ENCODE measurements around the gene SPAAR. TPM values are rescaled to one million over a fixed set of nuclear protein-coding genes. Genes with fewer than 3 reads are reported as not detected.

Gene SPAAR, protein sequence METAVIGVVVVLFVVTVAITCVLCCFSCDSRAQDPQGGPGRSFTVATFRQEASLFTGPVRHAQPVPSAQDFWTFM
- total RNA-seq = 0.29 TPM in 1 of 2 replicates, not detected in the other

DNA sequence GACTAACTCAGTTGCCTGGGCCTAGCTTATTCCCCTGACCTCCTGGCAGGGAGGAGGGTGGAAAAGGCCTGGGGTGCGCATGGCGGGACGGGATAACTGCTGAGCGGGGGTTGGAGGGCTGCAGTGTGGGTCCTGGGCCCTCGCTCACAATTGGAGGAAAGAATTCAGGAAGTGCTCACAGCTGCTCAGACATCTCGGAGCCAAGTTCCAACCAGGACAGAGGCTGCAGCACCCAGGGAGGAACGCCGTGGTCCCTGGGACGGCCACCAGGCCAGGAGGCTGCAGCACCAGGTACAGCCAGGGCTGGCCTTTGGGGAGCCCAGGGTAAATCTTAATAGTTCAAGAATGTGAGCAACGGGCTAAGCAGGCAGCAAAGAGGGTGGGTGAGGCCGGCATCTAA lies at the start of gene SPAAR:
Gene SPAAR, plus strand, starts transcription at position 217 of the 400 bp plus-strand sequence. CDS start 974 bp downstream, outside the sequence.
- no peak for TF ChIP-seq CTCF (conservative IDR thresholded peaks at IDR 0.05; ENCODE audit: low read depth, low read length)
- H3K4me3 ChIP-seq (ENCODE audit: low read depth, low read length) = no peak within 1 kb of the TSS
- no peak for DNase-seq (ENCODE audit: low read depth)

- DNase-seq (ENCODE audit: low read depth) = no peak
- H3K4me3 ChIP-seq (ENCODE audit: low read depth, low read length) = no peak overlapping the region
- no peak for TF ChIP-seq CTCF (conservative IDR thresholded peaks at IDR 0.05; ENCODE audit: low read depth, low read length)
These were observed 49.3 kb upstream of the SPAAR start for GRCh38 chr9:35859990-35860339.

DNA sequence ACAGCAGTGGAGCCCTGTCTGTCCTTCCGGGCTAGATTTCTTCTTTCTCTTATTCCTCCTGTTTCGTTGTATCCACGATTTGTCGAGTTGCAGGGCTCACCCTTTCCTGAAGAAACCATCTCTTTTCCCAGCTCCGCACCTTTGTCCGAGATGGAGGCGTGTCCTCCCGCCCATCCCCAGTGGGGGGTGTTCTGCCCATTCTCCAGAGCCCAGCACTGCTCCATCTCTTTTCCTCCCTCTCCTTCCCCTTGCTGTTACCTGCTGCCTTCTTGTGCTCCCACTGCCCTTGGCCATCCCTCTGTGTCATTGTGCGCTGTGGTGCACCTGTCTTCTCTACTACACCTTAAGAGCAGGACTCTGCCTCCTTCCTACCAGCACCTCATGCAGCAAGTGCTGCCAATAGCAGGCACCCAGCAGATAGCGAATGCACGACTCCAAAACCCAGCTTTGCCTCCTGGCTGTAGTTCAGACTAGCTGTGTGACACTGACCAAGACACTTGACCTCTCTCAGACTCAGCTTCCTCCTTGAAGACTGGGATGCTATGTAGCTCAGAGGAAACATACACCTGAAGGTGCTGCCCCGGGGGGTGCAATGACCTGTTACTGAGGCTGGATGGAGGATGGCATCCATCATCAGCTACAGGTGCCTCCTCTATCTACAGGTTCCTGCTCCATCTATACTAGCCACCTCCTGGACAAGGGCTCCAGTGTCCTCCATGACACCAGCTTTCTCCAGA lies 48.0 kb upstream of the SPAAR start:
- H3K4me3 ChIP-seq (ENCODE audit: low read depth, low read length) = no peak overlapping the region
- no peak for DNase-seq (ENCODE audit: low read depth)
- TF ChIP-seq CTCF (conservative IDR thresholded peaks at IDR 0.05; ENCODE audit: low read depth, low read length) = no peak

- DNase-seq (ENCODE audit: low read depth) = no peak
- TF ChIP-seq CTCF (conservative IDR thresholded peaks at IDR 0.05; ENCODE audit: low read depth, low read length) = no peak
- no peak overlapping the region for H3K4me3 ChIP-seq (ENCODE audit: low read depth, low read length)
These were observed 47.0 kb upstream of the SPAAR start for GRCh38 chr9:35862328-35862727.

GRCh38 chr9:35863583-35863982 lies 45.7 kb upstream of the SPAAR start:
- no peak for DNase-seq (ENCODE audit: low read depth)
- no peak for TF ChIP-seq CTCF (conservative IDR thresholded peaks at IDR 0.05; ENCODE audit: low read depth, low read length)

GRCh38 chr9:35864695-35865255 lies 44.5 kb upstream of the SPAAR start:
- no peak overlapping the region for H3K4me3 ChIP-seq (ENCODE audit: low read depth, low read length)
- no peak for TF ChIP-seq CTCF (conservative IDR thresholded peaks at IDR 0.05; ENCODE audit: low read depth, low read length)
- no peak for DNase-seq (ENCODE audit: low read depth)

More at GRCh38 chr9:35863583-35863982, 45.7 kb upstream of the SPAAR start:
- no peak overlapping the region for H3K4me3 ChIP-seq (ENCODE audit: low read depth, low read length)

Measured in epithelial cell of proximal tubule (primary cell).